Gastrocnemius medialis (tissue), 4 donors: ENCODE data around the gene UBR3. TPM values are rescaled to one million over a fixed set of nuclear protein-coding genes. Genes with fewer than 3 reads are reported as not detected.

Experiments used
- ATAC-seq, 2 donors: fragments of 150-250 bp; one replicate each; pipeline ENCODE4 v1.9.1; 2016
- DNase-seq, 2 donors: peaks; one replicate each; pipeline ENCODE4 v3.0.0-alpha.2; 2019
- H3K27ac ChIP-seq, 4 donors: fragments of 200-600 bp; sonication (generic); 1 replicate in 1 of 4; 2 replicates in 3 of 4; pipeline ENCODE4 v1.5.1; 2016 to 2018; ENCODE audit warnings: mild to moderate bottlenecking in 2 of 4, moderate library complexity in 1 of 4
- H3K27me3 ChIP-seq, 3 donors: fragments of 200-600 bp; sonication (generic) in 2 of 3; 1 replicate in 1 of 3; 2 replicates in 2 of 3; pipeline versions ENCODE4 v1.5.1 to v1.6.0; 2016 to 2019; ENCODE audit warnings: mild to moderate bottlenecking in 1 of 3, moderate library complexity in 1 of 3
- H3K36me3 ChIP-seq, 2 donors: fragments of 200-600 bp; sonication (generic) in 1 of 2; one replicate each; pipeline ENCODE4 v1.5.1; 2017 to 2018
- H3K4me1 ChIP-seq, 2 donors: fragments of 200-600 bp; sonication (generic) in 1 of 2; one replicate each; pipeline ENCODE4 v1.5.1; 2016 to 2017; ENCODE audit warnings: mild to moderate bottlenecking in 2 of 2
- H3K4me3 ChIP-seq, 4 donors: fragments of 200-600 bp; sonication (generic) in 3 of 4; 1 replicate in 1 of 4; 2 replicates in 3 of 4; pipeline ENCODE4 v1.5.1; 2016 to 2019; ENCODE audit warnings: mild to moderate bottlenecking in 2 of 4
- H3K9me3 ChIP-seq, 3 donors: fragments of 200-600 bp; sonication (generic) in 2 of 3; 1 replicate in 1 of 3; 2 replicates in 2 of 3; pipeline ENCODE4 v1.5.1; 2016 to 2019
- CTCF ChIP-seq, 5 experiments: fragments of 450-650 bp in 3 of 5; fragments of 200-600 bp in 2 of 5; sonication (generic) in 2 of 5; IDR thresholded peaks in 4 of 5; conservative IDR thresholded peaks in 1 of 5; 1 replicate in 4 of 5; 2 replicates in 1 of 5; pipeline ENCODE4 v1.5.1; 2016 to 2019; ENCODE audit warnings: antibody characterized with exemption in 5 of 5, mild to moderate bottlenecking in 3 of 5, moderate library complexity in 3 of 5
- POLR2A ChIP-seq, 2 donors: fragments of 450-650 bp; IDR thresholded peaks; one replicate each; pipeline ENCODE4 v1.6.1; 2017; ENCODE audit warnings: antibody characterized with exemption in 2 of 2, mild to moderate bottlenecking in 2 of 2, moderate library complexity in 2 of 2
- in situ Hi-C, 4 donors: fragments of 200-750 bp; cut with MboI; loops; one replicate each; pipeline versions ENCODE4 v1.15.0 to v1.8.0; 2017; ENCODE audit warnings: low sequenced_read_pairs in 4 of 4
- intact Hi-C: fragments of 100-400 bp; cut with DNase I; formaldehyde crosslinking; loops from one replicate; pipeline ENCODE4 v1.15.1; 2023; ENCODE audit warnings: low total_unique reads
- total RNA-seq, 4 donors: library from RNA; depleted of rRNA; stranded (reverse); fragments of >200 nt; gene quantifications; one replicate each; pipeline versions ENCODE4 v1.1.0 to v1.2.3, GENCODE V29; 2016

Gene UBR3
- total RNA-seq, 4 donors from 2014 or later: 178 to 247 (median 187) TPM

GRCh38 chr2:169790581-169790980 lies 36.7 kb upstream of the UBR3 start:
- in situ Hi-C loops (no loop called here), intact Hi-C loops (loop anchor here (10.0 kb wide), 1 partner anchor 56 kb away; the partner anchor contains the start of gene KLHL23)
- H3K9me3 ChIP-seq: no peaks in the 10 kb centered on the region

GRCh38 chr2:169795181-169795580 lies 32.1 kb upstream of the UBR3 start:
- no peaks in the 10 kb centered on the region for H3K36me3 ChIP-seq
- H3K27me3 ChIP-seq: no peaks in the 10 kb centered on the region
- ATAC-seq (no peak), DNase-seq (no peak)
- H3K4me1 ChIP-seq: peaks cover 7 to 13% of the 10 kb centered on the region in 2 donors
- TF ChIP-seq POLR2A (IDR thresholded peaks at IDR 0.05) (no peak), CTCF (IDR thresholded peaks at IDR 0.05 in 4 of 5, conservative IDR thresholded peaks at IDR 0.05 in 1 of 5) (no peak)
- no peak overlapping the region for H3K27ac ChIP-seq
- no peaks in the 10 kb centered on the region for H3K9me3 ChIP-seq
- intact Hi-C loops: loop anchor here (10.0 kb wide), 1 partner anchor 60 kb away; the partner anchor contains the start of gene KLHL23
- no peak overlapping the region for H3K4me3 ChIP-seq
- in situ Hi-C loops: no loop called here

More at GRCh38 chr2:169790581-169790980, 36.7 kb upstream of the UBR3 start:
- no peaks in the 10 kb centered on the region for H3K36me3 ChIP-seq
- ATAC-seq (no peak), DNase-seq (no peak)
- TF ChIP-seq POLR2A (IDR thresholded peaks at IDR 0.05) (no peak), CTCF (IDR thresholded peaks at IDR 0.05 in 4 of 5, conservative IDR thresholded peaks at IDR 0.05 in 1 of 5) (no peak)
- H3K27me3 ChIP-seq: no peaks in the 10 kb centered on the region
- no peak overlapping the region for H3K4me3 ChIP-seq
- H3K4me1 ChIP-seq: no peaks in the 10 kb centered on the region
- no peak overlapping the region for H3K27ac ChIP-seq

GRCh38 chr2:169796441-169796840 lies 30.8 kb upstream of the UBR3 start:
- DNase-seq: no peak
- TF ChIP-seq POLR2A (IDR thresholded peaks at IDR 0.05): no peak
- TF ChIP-seq CTCF (IDR thresholded peaks at IDR 0.05 in 4 of 5, conservative IDR thresholded peaks at IDR 0.05 in 1 of 5): no peak
- no peak overlapping the region for H3K4me3 ChIP-seq

GRCh38 chr2:169797601-169798000 lies 29.7 kb upstream of the UBR3 start:
- intact Hi-C loops: loop anchor here (10.0 kb wide), 1 partner anchor 63 kb away; the partner anchor contains the start of gene KLHL23

More at GRCh38 chr2:169796441-169796840, 30.8 kb upstream of the UBR3 start:
- no peaks in the 10 kb centered on the region for H3K27me3 ChIP-seq
- no peaks in the 10 kb centered on the region for H3K9me3 ChIP-seq
- H3K36me3 ChIP-seq: peaks cover 0 to 7% of the 10 kb centered on the region in 2 donors
- no peak for ATAC-seq
- peaks cover 7 to 19% of the 10 kb centered on the region in 2 donors for H3K4me1 ChIP-seq
- no peak overlapping the region for H3K27ac ChIP-seq
- in situ Hi-C loops (no loop called here), intact Hi-C loops (loop anchor here (10.0 kb wide), 1 partner anchor 62 kb away; the partner anchor contains the start of gene KLHL23)

More at GRCh38 chr2:169797601-169798000, 29.7 kb upstream of the UBR3 start:
- DNase-seq (no peak), ATAC-seq (no peak)
- Histone ChIP-seq H3K9me3 (no peaks in the 10 kb centered on the region), H3K4me3 (no peak overlapping the region), H3K36me3 (peaks cover 0 to 17% of the 10 kb centered on the region in 2 donors), H3K27me3 (no peaks in the 10 kb centered on the region), H3K4me1 (peaks cover 7 to 19% of the 10 kb centered on the region in 2 donors), H3K27ac (no peak overlapping the region)
- TF ChIP-seq CTCF (IDR thresholded peaks at IDR 0.05 in 4 of 5, conservative IDR thresholded peaks at IDR 0.05 in 1 of 5) (no peak), POLR2A (IDR thresholded peaks at IDR 0.05) (no peak)
- in situ Hi-C loops: no loop called here
